MM.1S (cell line): Measurements from ENCODE around the gene ADARB1.

Experiments
- DNase-seq: peaks from one replicate; pipeline ENCODE4 v3.0.0-alpha.2; 2015
- H2AFZ ChIP-seq: fragments of 300-600 bp; sonication (generic); 2 replicates; pipeline ENCODE4 v1.6.0; 2016; ENCODE audit warnings: antibody characterized with exemption, low read length
- H3F3A ChIP-seq: fragments of 300-600 bp; sonication (generic); 2 replicates; pipeline ENCODE4 v1.6.1; 2016; ENCODE audit warnings: mild to moderate bottlenecking, antibody characterized with exemption, low read length, moderate library complexity, mixed read lengths; ENCODE audit not compliant: insufficient read depth
- H3K27ac ChIP-seq: fragments of 300-600 bp; sonication (generic); 2 replicates; pipeline ENCODE4 v1.5.1; 2016; ENCODE audit warnings: mild to moderate bottlenecking, low read length
- H3K27me3 ChIP-seq: fragments of 300-600 bp; sonication (generic); replicated peaks from 2 replicates; pipeline ENCODE4 v1.6.0; 2016; ENCODE audit warnings: low read length; ENCODE audit not compliant: insufficient read depth
- H3K36me3 ChIP-seq: fragments of 300-600 bp; sonication (generic); replicated peaks from 2 replicates; pipeline ENCODE4 v1.6.1; 2016; ENCODE audit warnings: mild to moderate bottlenecking, low read length, mixed read lengths; ENCODE audit not compliant: insufficient read depth
- H3K4me1 ChIP-seq: fragments of 300-600 bp; sonication (generic); 2 replicates; pipeline ENCODE4 v1.6.1; 2016; ENCODE audit warnings: low read length, mixed read lengths
- H3K4me2 ChIP-seq: fragments of 300-600 bp; sonication (generic); 2 replicates; pipeline ENCODE4 v1.6.0; 2016; ENCODE audit warnings: low read depth, low read length
- H3K4me3 ChIP-seq: fragments of 300-600 bp; sonication (generic); 2 replicates; pipeline ENCODE4 v1.5.1; 2016; ENCODE audit warnings: low read length, mixed read lengths
- H3K79me2 ChIP-seq: fragments of 300-600 bp; sonication (generic); 2 replicates; pipeline ENCODE4 v1.6.1; 2016; ENCODE audit warnings: mixed run types, low read length, mixed read lengths
- H3K9ac ChIP-seq: fragments of 300-600 bp; sonication (generic); 2 replicates; pipeline ENCODE4 v1.6.1; 2016; ENCODE audit warnings: low read length, mixed read lengths
- H3K9me2 ChIP-seq: fragments of 300-600 bp; sonication (generic); replicated peaks from 2 replicates; pipeline ENCODE4 v1.6.1; 2016; ENCODE audit warnings: mild to moderate bottlenecking, low read length, mixed read lengths; ENCODE audit not compliant: insufficient read depth
- H3K9me3 ChIP-seq: fragments of 300-600 bp; sonication (generic); replicated peaks from 2 replicates; pipeline ENCODE4 v1.6.1; 2016; ENCODE audit warnings: mild to moderate bottlenecking, low read length, mixed read lengths; ENCODE audit not compliant: insufficient read depth
- H4K20me1 ChIP-seq: fragments of 300-600 bp; sonication (generic); 2 replicates; pipeline ENCODE4 v1.6.1; 2016; ENCODE audit warnings: mild to moderate bottlenecking, low read length, moderate library complexity, mixed read lengths; ENCODE audit not compliant: insufficient read depth
- CTCF ChIP-seq: fragments of 300-600 bp; sonication (generic); IDR thresholded peaks from 2 replicates; pipeline ENCODE4 v1.5.1; 2016; ENCODE audit warnings: antibody characterized with exemption, low read length, mixed read lengths
- EZH2 ChIP-seq: fragments of 300-600 bp; sonication (generic); optimal IDR thresholded peaks from 2 replicates; pipeline ENCODE3; 2017; ENCODE audit warnings: low read depth, mild to moderate bottlenecking, antibody characterized with exemption, low read length, mixed read lengths
- EZH2phosphoT487 ChIP-seq: fragments of 300-600 bp; sonication (generic); IDR thresholded peaks from 2 replicates; pipeline ENCODE4 v1.6.1; 2018; ENCODE audit warnings: antibody characterized with exemption, low read length

Gene ADARB1

GRCh38 chr21:45073301-45074047, 906 bp upstream of the ADARB1 start:
- Histone ChIP-seq H3K27ac (no peak overlapping the region), H3K4me1 (no peaks in the 10 kb centered on the region), H4K20me1 (no peaks in the 10 kb centered on the region), H3K4me3 (peak overlapping the region; percentile 34), H3K79me2 (no peaks in the 10 kb centered on the region), H3K36me3 (no peaks in the 10 kb centered on the region), H3K4me2 (peak overlapping the region; percentile 67), H3F3A (no peaks in the 10 kb centered on the region), H3K9ac (no peak overlapping the region), H3K27me3 (peaks cover 89% of the 10 kb centered on the region), H3K9me2 (no peaks in the 10 kb centered on the region), H2AFZ (0 out of 2 replicates have a peak overlapping the region, but pooled peaks have one; percentile 4), H3K9me3 (no peaks in the 10 kb centered on the region)
- no peak for TF ChIP-seq EZH2phosphoT487
- TF ChIP-seq CTCF, result no peak
- no peak for TF ChIP-seq EZH2
- no peak for DNase-seq

- H3F3A ChIP-seq, result no peaks in the 10 kb centered on the region
- no peak overlapping the region for H3K9ac ChIP-seq
- no peaks in the 10 kb centered on the region for H3K79me2 ChIP-seq
- H3K4me3 ChIP-seq, result peak overlapping the region; percentile 23; the same call in 1 of the 2 replicates
- peak overlapping the region; percentile 58 for H3K4me2 ChIP-seq
- TF ChIP-seq EZH2phosphoT487, result no peak
- peak; percentile 57 for TF ChIP-seq EZH2
- no peak for TF ChIP-seq CTCF
- H3K9me2 ChIP-seq, result no peaks in the 10 kb centered on the region
- no peaks in the 10 kb centered on the region for H3K4me1 ChIP-seq
- H4K20me1 ChIP-seq, result no peaks in the 10 kb centered on the region
- no peaks in the 10 kb centered on the region for H3K36me3 ChIP-seq
- H3K27me3 ChIP-seq, result peaks cover 89% of the 10 kb centered on the region
- H3K27ac ChIP-seq, result no peak overlapping the region
- no peaks in the 10 kb centered on the region for H3K9me3 ChIP-seq
- no peak overlapping the region for H2AFZ ChIP-seq
- no peak for DNase-seq
Observed at GRCh38 chr21:45074818-45075595, 627 bp downstream of the ADARB1 start.

- Histone ChIP-seq H3K9me2 (no peaks in the 10 kb centered on the region), H3K27me3 (peaks cover 89% of the 10 kb centered on the region), H3K9me3 (no peaks in the 10 kb centered on the region), H3K36me3 (no peaks in the 10 kb centered on the region), H3K4me3 (0 out of 2 replicates have a peak overlapping the region, but pooled peaks have one; percentile 23), H3K4me2 (no peak overlapping the region), H4K20me1 (no peaks in the 10 kb centered on the region), H3F3A (no peaks in the 10 kb centered on the region), H3K4me1 (no peaks in the 10 kb centered on the region), H3K79me2 (no peaks in the 10 kb centered on the region), H3K9ac (no peak overlapping the region), H2AFZ (no peak overlapping the region), H3K27ac (no peak overlapping the region)
- TF ChIP-seq EZH2 (no peak), CTCF (no peak)
- DNase-seq, result no peak
Observed at GRCh38 chr21:45075596-45076244, 1.3 kb downstream of the ADARB1 start.
